Mucosa of rectum (tissue), 2 donors: ENCODE results near the gene ZNF785.

Source experiments
- H3K27ac ChIP-seq, 2 donors: one replicate each; pipeline ENCODE4 v1.7.0; 2013; ENCODE audit warnings: inconsistent platforms in 2 of 2, low read depth in 2 of 2, low read length in 2 of 2
- H3K27me3 ChIP-seq, 2 donors: one replicate each; pipeline ENCODE4 v1.7.0; 2013; ENCODE audit warnings: low read length in 2 of 2; ENCODE audit not compliant: control insufficient read depth in 2 of 2, insufficient read depth in 2 of 2
- H3K36me3 ChIP-seq, 2 donors: one replicate each; pipeline ENCODE4 v1.7.0; 2013; ENCODE audit warnings: low read length in 2 of 2; ENCODE audit not compliant: control insufficient read depth in 2 of 2, insufficient read depth in 2 of 2
- H3K4me1 ChIP-seq, 2 donors: one replicate each; pipeline ENCODE4 v1.7.0; 2013; ENCODE audit warnings: low read length in 2 of 2, mild to moderate bottlenecking in 1 of 2; ENCODE audit not compliant: control insufficient read depth in 2 of 2, insufficient read depth in 2 of 2
- H3K4me3 ChIP-seq, 2 donors: one replicate each; pipeline ENCODE4 v1.7.0; 2013; ENCODE audit warnings: low read length in 2 of 2
- H3K9ac ChIP-seq, 2 donors: one replicate each; pipeline ENCODE4 v1.7.0; 2013; ENCODE audit warnings: low read length in 2 of 2, low read depth in 1 of 2, mild to moderate bottlenecking in 1 of 2
- H3K9me3 ChIP-seq, 2 donors: one replicate each; pipeline ENCODE4 v1.7.0; 2013; ENCODE audit warnings: low read length in 2 of 2; ENCODE audit not compliant: control insufficient read depth in 2 of 2
- donor health status: healthy.
- donor health status: Normal muscosa, but diverticular disease.

ZNF785 gene

DNA sequence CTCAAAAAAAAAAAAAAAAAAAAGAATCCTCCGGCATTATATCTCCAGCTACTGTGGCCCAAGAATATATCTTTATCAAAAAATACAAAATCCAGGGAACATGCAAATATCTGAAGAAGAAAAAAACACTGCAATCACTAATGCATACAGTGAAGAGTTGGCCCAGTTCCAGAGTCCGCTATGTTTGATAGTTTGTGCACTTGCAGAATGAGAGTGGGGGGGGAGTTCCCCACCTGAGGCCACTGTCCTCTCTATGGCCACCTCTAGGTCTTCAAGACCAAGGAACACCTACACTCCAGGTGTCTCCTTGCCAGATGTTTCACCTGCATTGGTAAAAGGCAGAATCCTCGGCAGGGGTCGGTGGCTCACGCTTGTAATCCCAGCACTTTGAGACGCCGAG, 4.0 kb downstream of the ZNF785 start:
- H3K36me3 ChIP-seq = peaks cover 11 to 15% of the 10 kb centered on the region in 2 donors
- peak overlapping the region in 1 of 2 donors; percentile 14 for H3K9ac ChIP-seq
- no peaks in the 10 kb centered on the region for H3K27me3 ChIP-seq
- H3K27ac ChIP-seq = no peak overlapping the region
- H3K4me1 ChIP-seq = peaks cover 4 to 5% of the 10 kb centered on the region in 2 donors
- H3K9me3 ChIP-seq = no peaks in the 10 kb centered on the region
- no peak overlapping the region for H3K4me3 ChIP-seq

DNA sequence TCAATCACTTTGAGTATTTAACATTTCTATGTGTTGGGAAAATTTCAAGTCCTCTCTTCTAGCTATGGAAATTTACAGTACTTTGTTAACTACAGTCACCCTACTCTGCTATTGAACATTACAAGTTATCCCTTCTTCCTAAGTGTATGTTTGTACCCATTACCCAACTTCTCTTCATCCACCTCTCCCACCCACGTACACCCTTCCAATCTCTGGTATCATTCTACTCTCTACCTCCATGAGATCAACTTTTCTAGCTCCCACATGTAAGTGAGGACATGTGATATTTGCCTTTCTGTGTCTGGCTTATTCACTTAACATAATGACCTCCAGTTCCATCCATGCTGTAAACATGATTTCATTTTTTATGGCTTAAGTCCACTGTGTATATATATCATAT, 10.8 kb downstream of the ZNF785 start:
- Histone ChIP-seq H3K9me3 (no peaks in the 10 kb centered on the region), H3K36me3 (peaks cover 3 to 5% of the 10 kb centered on the region in 2 donors), H3K4me1 (peaks cover 8 to 20% of the 10 kb centered on the region in 2 donors), H3K27me3 (no peaks in the 10 kb centered on the region), H3K9ac (no peak overlapping the region), H3K4me3 (no peak overlapping the region), H3K27ac (no peak overlapping the region)

DNA sequence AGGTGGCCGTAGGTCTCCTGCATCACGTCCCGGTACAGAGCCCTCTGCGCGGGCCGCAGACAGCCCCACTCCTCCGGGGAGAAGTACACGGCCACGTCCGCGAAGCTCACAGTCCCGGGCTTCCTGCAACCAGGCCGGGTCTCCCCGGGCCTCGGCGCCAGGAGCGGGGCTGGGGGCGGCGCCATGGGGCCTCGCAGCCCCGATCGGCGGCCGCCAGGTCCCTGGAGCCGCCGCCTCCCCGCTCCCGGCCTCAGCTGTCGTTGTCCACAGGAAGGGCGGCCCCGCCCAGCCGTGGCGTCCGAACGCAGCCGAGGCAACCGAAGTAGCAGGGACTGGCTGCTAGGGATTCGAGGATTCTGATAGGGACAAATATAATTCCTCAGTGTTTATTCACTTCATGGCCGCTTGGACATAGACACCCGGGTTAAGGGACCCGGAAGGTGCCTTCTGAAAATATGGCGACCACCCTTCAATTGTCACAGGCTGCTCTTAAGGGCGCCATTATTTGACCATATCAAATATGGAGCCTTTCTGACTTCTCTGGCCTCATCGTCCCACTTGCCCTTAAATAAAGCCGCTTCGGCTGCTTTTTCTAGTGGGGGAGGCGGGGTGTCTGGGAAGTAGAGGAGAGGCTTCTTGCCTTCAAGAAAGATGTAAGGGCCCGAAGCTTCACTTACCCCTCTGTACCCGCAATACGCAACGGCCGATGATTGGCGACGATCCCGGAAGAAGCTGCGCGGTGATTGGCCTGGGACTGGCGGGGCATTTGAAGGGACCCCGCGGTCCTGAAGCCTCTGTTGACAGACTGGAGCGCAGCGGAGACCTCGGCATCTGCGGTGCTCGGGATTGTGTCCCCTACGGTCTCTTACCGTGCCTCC, 13.8 kb downstream of the ZNF785 start, which contains the start of gene ZNF688:
TSS of gene ZNF688 (minus strand) at position 270 of the 878 bp plus-strand sequence. CDS start at position 185, 85 bp downstream.
- Histone ChIP-seq H3K4me3 (peak within 1 kb of the TSS; percentile 70 to 91), H3K9ac (peak within 1 kb of the TSS; percentile 83 to 94), H3K36me3 (no peaks in the 10 kb centered on the region), H3K4me1 (peaks cover 8 to 28% of the 10 kb centered on the region in 2 donors), H3K9me3 (no peaks in the 10 kb centered on the region), H3K27ac (peak within 1 kb of the TSS; percentile 96 to 97), H3K27me3 (no peaks in the 10 kb centered on the region)

DNA sequence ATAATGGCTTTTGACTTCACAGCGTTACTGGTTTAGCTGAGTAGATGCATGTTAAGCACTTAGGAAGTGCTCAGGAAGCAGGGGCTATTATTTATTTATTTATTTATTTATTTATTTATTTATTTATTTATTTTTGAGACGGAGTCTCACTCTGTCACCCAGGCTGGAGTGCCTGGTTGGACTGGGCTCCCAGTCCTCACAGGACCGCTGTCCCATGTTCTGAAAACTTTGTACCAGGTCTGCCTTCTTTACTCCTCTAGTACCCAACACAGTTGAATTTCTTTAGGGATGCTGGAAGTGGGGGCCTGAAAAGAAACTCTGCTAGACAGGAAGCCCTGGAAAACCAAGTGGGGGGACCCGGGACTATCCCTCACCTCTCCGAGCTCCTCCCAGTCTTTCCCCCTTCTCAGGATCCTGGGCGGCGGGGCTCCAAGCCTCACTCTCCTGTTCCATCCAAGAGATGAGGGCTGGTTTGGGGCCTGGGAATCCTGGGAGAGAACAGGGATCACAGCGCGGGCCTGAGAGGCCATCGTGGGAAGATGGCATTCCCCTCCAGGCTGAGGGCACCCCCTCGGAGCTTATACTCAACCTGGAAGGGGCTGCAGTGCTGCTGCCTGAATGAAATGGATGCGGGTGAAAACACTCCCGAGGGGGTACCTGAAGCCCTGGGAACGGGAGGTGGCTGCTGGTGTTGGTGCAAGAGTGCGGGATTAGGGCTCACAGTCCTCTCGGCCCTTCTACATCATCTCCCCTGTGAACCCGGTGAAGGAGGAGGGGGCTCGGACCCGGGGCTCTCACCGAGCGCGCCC, 14.7 kb downstream of the ZNF785 start:
- Histone ChIP-seq H3K9ac (peak overlapping the region; percentile 83 to 94), H3K4me1 (peaks cover 8 to 28% of the 10 kb centered on the region in 2 donors), H3K27ac (peak overlapping the region; percentile 96 to 97), H3K36me3 (no peaks in the 10 kb centered on the region), H3K27me3 (no peaks in the 10 kb centered on the region), H3K9me3 (no peaks in the 10 kb centered on the region), H3K4me3 (peak overlapping the region; percentile 70 to 91)

DNA sequence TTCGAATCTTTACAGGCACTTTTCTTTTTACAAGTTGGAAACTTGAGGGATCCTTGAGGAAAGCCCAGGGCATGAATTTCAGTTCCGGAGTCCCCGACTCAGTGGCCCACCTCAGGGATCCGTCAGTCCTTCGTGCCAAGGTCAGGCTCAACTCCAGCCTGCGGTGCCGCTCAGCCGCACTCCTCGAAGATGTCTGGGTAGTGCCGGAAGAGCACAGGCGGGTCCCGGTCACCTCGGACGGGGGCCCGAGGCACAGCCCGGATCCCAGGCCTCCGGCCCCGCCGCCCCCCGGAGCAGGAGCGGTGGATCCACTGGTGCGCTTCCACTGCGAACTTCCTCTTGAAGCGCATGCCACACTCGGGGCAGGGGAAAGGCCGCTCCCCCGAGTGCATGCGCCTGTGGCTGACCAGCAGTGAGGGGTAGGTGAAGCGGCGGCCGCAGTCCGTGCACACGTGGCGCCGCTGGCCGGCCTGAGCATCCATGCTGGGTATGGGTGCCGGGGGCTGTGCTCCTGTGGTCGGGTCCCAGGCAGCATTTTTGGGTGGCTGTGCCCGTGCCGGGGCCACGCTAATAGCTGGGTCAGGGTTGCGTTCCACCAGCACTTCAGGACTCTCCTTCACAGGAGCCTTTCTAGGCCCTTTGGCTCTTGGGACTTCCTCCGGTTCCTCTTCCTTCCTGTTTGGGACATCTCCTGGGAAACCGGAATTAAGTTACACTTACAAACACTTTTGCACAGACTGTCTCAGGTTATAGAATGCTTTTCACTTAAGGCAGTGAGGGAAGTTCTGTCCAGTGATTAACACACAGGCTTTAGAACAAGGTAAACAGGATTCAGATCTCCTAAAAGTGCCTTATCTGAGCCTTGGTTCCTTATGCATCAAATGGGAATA, 15.5 kb downstream of the ZNF785 start:
- Histone ChIP-seq H3K9me3 (no peaks in the 10 kb centered on the region), H3K4me1 (peaks cover 8 to 28% of the 10 kb centered on the region in 2 donors), H3K27me3 (no peaks in the 10 kb centered on the region), H3K27ac (peak overlapping the region in 1 of 2 donors; percentile 27), H3K9ac (no peak overlapping the region), H3K4me3 (no peak overlapping the region), H3K36me3 (no peaks in the 10 kb centered on the region)

DNA sequence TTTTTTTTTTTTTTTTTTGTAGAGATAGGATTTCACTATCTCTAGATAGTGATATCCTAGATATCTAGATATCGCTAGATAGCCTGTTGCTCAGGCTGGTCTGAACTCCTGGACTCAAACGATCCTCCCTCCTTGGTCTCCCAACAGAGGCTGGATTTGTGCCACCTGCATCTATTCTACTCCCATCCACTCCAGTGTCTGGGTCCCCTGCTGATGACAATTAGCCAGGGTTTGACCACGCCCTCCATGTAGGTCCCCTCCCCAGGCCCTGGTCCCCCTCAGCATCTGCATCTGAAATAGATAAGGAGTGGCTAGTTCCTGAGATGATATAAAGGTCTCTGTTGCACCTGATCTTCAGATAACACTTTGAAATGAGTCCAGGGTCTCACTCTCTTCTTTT, 16.2 kb downstream of the ZNF785 start:
- Histone ChIP-seq H3K4me3 (no peak overlapping the region), H3K27ac (peak overlapping the region in 1 of 2 donors; percentile 74), H3K9me3 (no peaks in the 10 kb centered on the region), H3K4me1 (peaks cover 8 to 26% of the 10 kb centered on the region in 2 donors), H3K36me3 (no peaks in the 10 kb centered on the region), H3K9ac (no peak overlapping the region), H3K27me3 (no peaks in the 10 kb centered on the region)

DNA sequence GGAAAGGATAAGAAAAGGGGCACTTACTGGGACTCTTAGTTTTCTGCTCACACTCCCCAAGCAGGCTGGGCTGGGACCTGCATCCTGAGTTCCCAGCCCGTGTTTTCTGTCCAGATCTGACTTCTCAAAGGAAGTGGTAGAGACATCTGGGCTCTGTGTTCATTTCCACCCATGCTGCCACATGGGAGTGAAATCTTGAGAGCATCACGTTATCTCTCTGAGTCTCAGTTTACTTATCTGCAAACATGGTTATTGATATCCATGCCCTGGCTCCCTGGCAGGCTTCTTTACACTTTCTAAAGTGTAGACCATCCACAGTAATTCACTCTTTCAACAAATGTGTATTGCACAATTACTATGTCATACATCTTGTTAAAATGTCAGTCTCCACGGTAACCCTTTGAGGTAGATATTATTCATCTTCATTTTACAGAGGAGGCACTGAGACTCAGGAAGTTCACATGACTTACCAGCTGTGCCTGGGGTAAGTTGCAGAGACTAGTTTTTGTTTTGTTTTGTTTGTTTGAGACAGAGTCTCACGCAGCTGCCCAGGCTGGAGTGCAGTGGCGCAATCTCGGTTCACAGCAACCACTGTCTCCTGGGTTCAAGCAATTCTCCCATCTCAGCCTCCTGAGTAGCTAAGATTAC, 17.4 kb downstream of the ZNF785 start:
- H3K27me3 ChIP-seq = no peaks in the 10 kb centered on the region
- H3K4me3 ChIP-seq = no peak overlapping the region
- H3K36me3 ChIP-seq = no peaks in the 10 kb centered on the region
- peak overlapping the region; percentile 56 to 74 for H3K27ac ChIP-seq
- no peak overlapping the region for H3K9ac ChIP-seq
- peaks cover 8 to 24% of the 10 kb centered on the region in 2 donors for H3K4me1 ChIP-seq
- H3K9me3 ChIP-seq = no peaks in the 10 kb centered on the region

DNA sequence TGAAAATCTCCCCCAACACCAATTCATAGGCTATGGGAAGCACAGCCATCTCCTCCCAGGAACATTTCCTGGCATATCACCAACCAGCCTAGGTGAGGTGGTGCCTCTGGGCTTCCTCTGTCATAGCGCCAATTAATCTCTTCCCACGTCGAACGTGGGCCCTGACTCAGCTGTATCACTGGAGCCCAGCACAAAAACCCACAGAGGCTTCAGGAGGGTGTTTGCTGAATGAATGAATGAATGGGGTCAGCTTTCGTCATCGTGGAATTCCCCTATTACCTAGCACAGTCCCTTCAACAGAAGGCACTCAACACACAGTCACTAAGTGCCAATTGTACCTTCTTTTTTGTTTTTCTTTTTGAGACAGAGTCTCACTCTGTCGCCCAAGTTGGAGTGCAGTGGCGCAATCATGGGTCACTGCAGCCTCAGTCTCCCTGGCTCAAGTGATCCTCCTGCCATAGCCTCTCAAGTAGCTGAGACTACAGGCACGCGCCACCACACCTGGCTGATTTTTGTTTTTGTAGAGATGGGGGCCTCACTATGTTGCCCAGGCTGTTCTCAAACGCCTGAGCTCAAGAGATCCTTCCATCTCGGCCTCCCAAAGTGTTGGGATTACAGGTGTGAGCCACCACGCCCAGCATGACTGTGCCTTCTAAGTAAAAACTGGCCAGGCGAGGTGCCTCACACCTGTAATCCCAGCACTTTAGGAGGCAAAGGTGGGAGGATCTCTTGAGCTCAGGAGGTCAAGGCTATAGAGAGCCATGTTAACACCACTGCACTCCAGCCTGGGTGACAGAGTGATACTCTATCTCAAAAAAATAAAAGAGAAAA, 18.1 kb downstream of the ZNF785 start:
- H3K4me1 ChIP-seq = peaks cover 6 to 22% of the 10 kb centered on the region in 2 donors
- no peaks in the 10 kb centered on the region for H3K36me3 ChIP-seq
- H3K9ac ChIP-seq = no peak overlapping the region
- H3K9me3 ChIP-seq = no peaks in the 10 kb centered on the region
- H3K4me3 ChIP-seq = no peak overlapping the region
- peak overlapping the region in 1 of 2 donors; percentile 74 for H3K27ac ChIP-seq
- H3K27me3 ChIP-seq = no peaks in the 10 kb centered on the region
